ENCODE data around the gene TJAP1.

DNA sequence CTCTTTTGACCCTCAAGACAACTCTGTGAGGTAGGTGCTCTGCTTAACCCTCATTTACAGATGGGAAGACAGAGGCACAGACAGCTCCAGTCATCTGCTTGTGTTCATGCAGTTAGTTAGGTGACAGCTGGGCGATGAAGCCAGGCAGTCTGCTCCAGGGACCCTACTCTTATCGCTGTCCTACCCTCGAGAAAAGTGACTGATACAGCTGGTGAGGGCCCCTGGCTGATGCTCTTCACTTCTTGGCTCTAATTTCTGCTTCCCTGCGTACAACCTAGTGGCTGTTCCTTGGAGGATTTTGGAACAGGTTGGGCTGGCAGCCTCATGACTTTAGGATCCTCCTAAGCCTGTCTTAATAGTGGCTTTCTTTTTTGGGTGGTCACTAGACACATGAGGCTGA lies 9.1 kb upstream of the TJAP1 start:
- TF ChIP-seq, protein P1, sequence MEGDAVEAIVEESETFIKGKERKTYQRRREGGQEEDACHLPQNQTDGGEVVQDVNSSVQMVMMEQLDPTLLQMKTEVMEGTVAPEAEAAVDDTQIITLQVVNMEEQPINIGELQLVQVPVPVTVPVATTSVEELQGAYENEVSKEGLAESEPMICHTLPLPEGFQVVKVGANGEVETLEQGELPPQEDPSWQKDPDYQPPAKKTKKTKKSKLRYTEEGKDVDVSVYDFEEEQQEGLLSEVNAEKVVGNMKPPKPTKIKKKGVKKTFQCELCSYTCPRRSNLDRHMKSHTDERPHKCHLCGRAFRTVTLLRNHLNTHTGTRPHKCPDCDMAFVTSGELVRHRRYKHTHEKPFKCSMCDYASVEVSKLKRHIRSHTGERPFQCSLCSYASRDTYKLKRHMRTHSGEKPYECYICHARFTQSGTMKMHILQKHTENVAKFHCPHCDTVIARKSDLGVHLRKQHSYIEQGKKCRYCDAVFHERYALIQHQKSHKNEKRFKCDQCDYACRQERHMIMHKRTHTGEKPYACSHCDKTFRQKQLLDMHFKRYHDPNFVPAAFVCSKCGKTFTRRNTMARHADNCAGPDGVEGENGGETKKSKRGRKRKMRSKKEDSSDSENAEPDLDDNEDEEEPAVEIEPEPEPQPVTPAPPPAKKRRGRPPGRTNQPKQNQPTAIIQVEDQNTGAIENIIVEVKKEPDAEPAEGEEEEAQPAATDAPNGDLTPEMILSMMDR (IDR thresholded peaks at IDR 0.05; ENCODE audit: insufficient read depth, low read length, poor library complexity, severe bottlenecking), result no peak
- TF ChIP-seq EZH2phosphoT487 (conservative IDR thresholded peaks at IDR 0.05; ENCODE audit: low read length), result no peak
